Measurements from ENCODE around the gene HES3.
"Not testable (repeated sequence)": the region's sequence is repeated elsewhere in the genome, so short reads cannot be mapped to it uniquely, and the experiment has no call there.

HES3 gene

GRCh38 chr1:6209661-6210580, 34.1 kb upstream of the HES3 start:
- Mint-ChIP-seq H3K9me3 (peaks cover 2% of the 10 kb centered on the region), H3K4me3 (peak overlapping the region; percentile 73), H3K27me3 (peaks cover 16% of the 10 kb centered on the region), H3K27ac (no peak overlapping the region), H3K36me3 (no peaks in the 10 kb centered on the region), H3K4me1 (peaks cover 25% of the 10 kb centered on the region)
- peak; percentile 38 for ATAC-seq (ENCODE audit: low read depth)
- DNase-seq (ENCODE audit: low spot score in 2 of 2) = no peak

DNA sequence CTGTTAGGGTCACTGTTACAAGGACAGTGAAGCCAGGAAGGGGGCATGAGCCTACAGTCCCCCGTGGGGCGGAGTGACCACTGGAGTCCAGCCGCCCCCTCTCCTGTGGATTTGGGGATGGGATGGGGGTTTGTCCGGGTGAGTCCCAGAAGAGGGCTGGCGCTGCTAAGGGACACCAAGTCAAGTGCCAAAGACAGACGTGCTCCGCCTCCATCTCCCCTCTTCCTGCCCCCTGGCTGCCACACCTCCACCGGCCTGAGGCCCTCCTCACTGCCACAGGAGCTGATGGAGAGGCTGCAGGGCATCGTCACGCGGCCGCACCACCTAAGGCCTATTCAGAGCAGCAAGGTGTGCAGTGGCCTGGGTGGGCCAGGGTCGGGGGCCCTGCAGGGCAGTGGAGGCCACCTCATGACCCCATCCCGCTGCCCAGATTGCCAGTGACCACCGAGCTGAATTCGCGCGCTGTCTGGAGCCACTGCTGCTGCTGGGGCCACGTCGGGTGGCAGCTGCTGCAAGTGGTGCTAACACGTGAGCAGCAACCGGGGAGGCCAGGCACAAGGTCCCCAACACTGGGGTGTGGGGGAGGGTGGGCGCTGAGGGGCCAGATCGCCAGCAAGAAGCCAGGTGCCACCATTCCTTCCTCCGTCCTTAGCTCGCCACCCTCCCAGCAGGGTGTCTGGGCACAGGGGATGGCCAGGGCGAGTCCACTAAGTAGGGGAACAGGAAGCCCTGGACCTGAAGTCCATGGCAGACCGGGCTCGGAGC, 33.2 kb upstream of the HES3 start:
- peaks cover 25% of the 10 kb centered on the region for H3K4me1 Mint-ChIP-seq
- ATAC-seq (ENCODE audit: low read depth) (no peak), DNase-seq (ENCODE audit: low spot score in 2 of 2) (no peak)
- H3K9me3 Mint-ChIP-seq = peaks cover 2% of the 10 kb centered on the region
- peaks cover 21% of the 10 kb centered on the region for H3K27me3 Mint-ChIP-seq
- H3K27ac Mint-ChIP-seq = no peak overlapping the region
- H3K36me3 Mint-ChIP-seq = no peaks in the 10 kb centered on the region
- no peak overlapping the region for H3K4me3 Mint-ChIP-seq

GRCh38 chr1:6211731-6212130, 32.2 kb upstream of the HES3 start:
- Mint-ChIP-seq H3K36me3 (no peaks in the 10 kb centered on the region), H3K4me3 (no peak overlapping the region), H3K4me1 (peaks cover 25% of the 10 kb centered on the region), H3K9me3 (peaks cover 2% of the 10 kb centered on the region), H3K27ac (no peak overlapping the region), H3K27me3 (peaks cover 21% of the 10 kb centered on the region)
- ATAC-seq (ENCODE audit: low read depth) (no peak), DNase-seq (ENCODE audit: low spot score in 2 of 2) (no peak)

DNA sequence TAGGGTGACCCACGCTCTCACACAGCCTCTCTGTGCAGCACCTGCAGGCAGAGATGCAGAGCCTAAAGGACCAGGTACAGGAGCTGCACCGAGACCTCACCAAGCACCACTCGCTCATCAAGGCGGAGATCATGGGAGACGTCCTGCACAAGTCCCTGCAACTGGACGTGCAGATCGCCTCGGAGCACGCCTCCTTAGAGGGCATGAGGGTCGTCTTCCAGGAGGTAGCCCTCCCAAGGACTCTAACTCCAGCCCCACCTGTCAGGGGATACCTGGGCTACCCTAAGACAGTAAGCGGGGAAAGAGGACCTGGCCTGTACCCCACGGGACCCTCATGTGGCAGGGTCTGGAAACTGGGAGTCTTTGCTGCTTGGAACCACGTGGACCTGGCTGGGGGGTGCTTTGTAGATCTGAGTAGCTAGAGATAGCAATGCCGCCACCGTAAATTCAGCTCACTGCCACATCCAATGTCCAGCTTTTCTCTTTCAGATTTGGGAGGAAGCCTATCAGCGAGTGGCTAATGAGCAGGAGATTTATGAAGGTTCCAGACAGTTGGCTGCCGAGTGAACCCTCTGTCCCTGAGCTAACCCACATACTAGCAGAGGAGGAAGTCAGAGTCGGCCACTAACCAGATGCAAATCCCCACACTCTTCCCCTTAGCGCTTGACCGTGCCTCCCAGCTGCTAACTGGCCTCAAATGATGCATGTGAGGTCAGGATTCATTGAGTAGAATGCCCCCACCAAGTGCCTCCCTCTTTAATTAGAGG, 31.6 kb upstream of the HES3 start:
- Mint-ChIP-seq H3K27me3 (peaks cover 23% of the 10 kb centered on the region), H3K4me3 (no peak overlapping the region), H3K36me3 (no peaks in the 10 kb centered on the region), H3K27ac (no peak overlapping the region), H3K4me1 (peaks cover 23% of the 10 kb centered on the region), H3K9me3 (peaks cover 2% of the 10 kb centered on the region)
- no peak for DNase-seq (ENCODE audit: low spot score in 2 of 2)
- peak; percentile 36 for ATAC-seq (ENCODE audit: low read depth)

DNA sequence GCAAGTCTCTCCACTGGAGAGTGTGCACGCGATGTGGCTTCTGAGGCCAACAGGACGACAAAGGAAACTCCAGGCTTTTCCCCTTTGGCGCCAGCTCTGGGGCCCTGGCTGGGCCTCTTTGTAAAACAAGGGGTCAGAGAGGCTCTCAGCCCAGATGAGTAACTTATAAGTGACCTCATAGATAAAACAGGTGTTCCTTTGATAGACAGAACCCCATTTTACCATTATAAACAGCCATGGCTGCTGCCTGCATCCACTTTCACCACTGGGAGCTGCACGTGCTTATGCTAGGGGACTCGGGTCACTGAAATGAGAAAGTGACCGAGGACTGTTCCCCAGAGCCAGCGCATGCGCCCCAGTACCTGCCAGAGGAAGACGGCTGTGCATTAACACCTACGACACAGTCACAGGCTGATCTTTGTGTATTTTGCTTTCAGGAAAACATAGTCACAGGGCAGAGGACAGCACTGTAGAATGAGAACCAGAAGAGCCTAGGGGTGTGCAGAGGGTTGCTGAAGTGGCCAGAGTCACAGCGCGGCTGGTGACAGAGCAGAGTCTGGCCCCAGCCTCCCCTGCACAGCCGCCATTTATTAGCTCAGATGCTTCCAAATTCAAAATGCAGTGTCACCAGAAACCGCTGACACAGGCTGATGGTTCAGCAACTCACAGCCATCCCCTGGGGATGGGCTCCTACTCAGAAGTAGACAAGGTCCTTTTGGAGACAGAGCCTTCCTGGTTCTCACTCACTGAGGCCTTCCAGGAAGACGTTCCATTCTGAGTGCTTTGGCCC, 25.4 kb upstream of the HES3 start:
- Mint-ChIP-seq H3K4me3 (no peak overlapping the region), H3K27me3 (peaks cover 18% of the 10 kb centered on the region), H3K27ac (no peak overlapping the region), H3K9me3 (peaks cover 2% of the 10 kb centered on the region), H3K36me3 (no peaks in the 10 kb centered on the region), H3K4me1 (no peaks in the 10 kb centered on the region)
- DNase-seq (ENCODE audit: low spot score in 2 of 2) (no peak), ATAC-seq (ENCODE audit: low read depth) (no peak)

DNA sequence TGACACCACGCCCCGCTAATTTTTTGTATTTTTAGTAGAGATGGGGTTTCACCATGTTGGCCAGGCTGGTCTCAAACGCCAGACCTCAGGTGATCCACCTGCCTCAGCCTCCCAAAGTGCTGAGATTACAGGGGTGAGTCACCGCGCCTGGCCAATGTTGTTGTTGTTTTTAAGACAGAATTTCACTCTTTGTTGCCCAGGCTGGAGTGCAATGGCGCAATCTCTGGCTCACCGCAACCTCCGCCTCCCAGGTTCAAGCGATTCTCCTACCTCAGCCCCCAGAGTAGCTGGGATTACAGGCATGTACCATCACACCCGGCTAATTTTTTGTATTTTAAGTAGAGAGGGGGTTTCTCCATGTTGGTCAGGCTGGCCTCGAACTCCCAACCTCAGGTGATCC, 24.3 kb upstream of the HES3 start:
- Mint-ChIP-seq H3K36me3 (peaks cover 10% of the 10 kb centered on the region), H3K27me3 (peaks cover 18% of the 10 kb centered on the region)
- H3K9me3 Mint-ChIP-seq; H3K4me1 Mint-ChIP-seq; ATAC-seq (ENCODE audit: low read depth); H3K27ac Mint-ChIP-seq; DNase-seq (ENCODE audit: low spot score in 2 of 2); H3K4me3 Mint-ChIP-seq: not testable (repeated sequence)

- Mint-ChIP-seq H3K27ac (no peak overlapping the region), H3K27me3 (peaks cover 16% of the 10 kb centered on the region), H3K4me1 (no peaks in the 10 kb centered on the region), H3K9me3 (no peaks in the 10 kb centered on the region), H3K36me3 (peaks cover 14% of the 10 kb centered on the region), H3K4me3 (no peak overlapping the region)
- no peak for ATAC-seq (ENCODE audit: low read depth)
- no peak for DNase-seq (ENCODE audit: low spot score in 2 of 2)
These were observed 23.7 kb upstream of the HES3 start for GRCh38 chr1:6220236-6220635.

- ATAC-seq (ENCODE audit: low read depth) (no peak), DNase-seq (ENCODE audit: low spot score in 2 of 2) (no peak)
- Mint-ChIP-seq H3K36me3 (peaks cover 21% of the 10 kb centered on the region), H3K4me1 (no peaks in the 10 kb centered on the region), H3K9me3 (no peaks in the 10 kb centered on the region), H3K27me3 (peaks cover 12% of the 10 kb centered on the region), H3K27ac (no peak overlapping the region), H3K4me3 (no peak overlapping the region)
These were observed 22.7 kb upstream of the HES3 start for GRCh38 chr1:6221210-6221784.

DNA sequence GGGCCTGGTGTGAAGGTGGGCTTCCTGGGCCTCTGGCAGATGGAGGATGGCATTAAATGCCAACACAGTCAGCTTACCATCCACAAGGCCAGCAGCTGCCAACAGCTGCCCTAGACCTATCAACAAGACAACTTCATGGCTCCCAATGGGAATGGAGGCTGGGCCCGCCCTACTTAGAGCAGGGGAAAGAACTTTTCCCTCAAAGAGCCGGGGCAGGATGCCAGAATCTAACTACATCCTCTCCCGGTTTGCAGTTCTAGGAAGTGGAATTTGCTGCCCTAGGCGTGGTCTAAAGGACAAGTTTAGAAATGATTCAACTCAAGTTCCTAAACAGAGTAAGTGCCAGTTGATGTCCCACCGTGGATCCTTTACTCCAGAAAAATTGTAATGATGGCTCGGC, 21.3 kb upstream of the HES3 start:
- Mint-ChIP-seq H3K27ac (no peak overlapping the region), H3K4me3 (no peak overlapping the region), H3K36me3 (peaks cover 23% of the 10 kb centered on the region), H3K9me3 (no peaks in the 10 kb centered on the region), H3K27me3 (peaks cover 3% of the 10 kb centered on the region), H3K4me1 (peaks cover 2% of the 10 kb centered on the region)
- no peak for DNase-seq (ENCODE audit: low spot score in 2 of 2)
- no peak for ATAC-seq (ENCODE audit: low read depth)

DNA sequence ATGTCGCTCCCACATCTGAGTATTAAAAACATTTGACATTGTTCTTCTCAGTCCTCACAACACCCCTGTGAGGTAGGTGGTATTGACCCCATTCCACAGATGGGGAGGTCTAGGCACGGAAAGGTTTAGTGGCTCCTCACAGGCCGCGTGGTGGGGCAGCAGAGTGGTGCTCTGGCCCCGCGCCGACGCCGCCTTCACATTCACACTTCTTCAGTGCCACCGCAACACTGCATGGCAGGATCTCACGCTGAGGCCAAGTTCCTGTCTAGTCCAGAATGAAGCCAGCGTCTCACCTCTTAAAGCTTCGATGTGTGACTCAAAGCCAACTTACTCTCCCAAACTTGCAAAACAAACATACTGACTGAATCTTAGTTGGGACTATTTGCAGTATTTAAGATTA, 20.4 kb upstream of the HES3 start:
- ATAC-seq (ENCODE audit: low read depth) (no peak), DNase-seq (ENCODE audit: low spot score in 2 of 2) (no peak)
- H3K4me1 Mint-ChIP-seq = peaks cover 2% of the 10 kb centered on the region
- peaks cover 24% of the 10 kb centered on the region for H3K36me3 Mint-ChIP-seq
- H3K9me3 Mint-ChIP-seq = no peaks in the 10 kb centered on the region
- no peaks in the 10 kb centered on the region for H3K27me3 Mint-ChIP-seq
- H3K4me3 Mint-ChIP-seq = no peak overlapping the region
- no peak overlapping the region for H3K27ac Mint-ChIP-seq

DNA sequence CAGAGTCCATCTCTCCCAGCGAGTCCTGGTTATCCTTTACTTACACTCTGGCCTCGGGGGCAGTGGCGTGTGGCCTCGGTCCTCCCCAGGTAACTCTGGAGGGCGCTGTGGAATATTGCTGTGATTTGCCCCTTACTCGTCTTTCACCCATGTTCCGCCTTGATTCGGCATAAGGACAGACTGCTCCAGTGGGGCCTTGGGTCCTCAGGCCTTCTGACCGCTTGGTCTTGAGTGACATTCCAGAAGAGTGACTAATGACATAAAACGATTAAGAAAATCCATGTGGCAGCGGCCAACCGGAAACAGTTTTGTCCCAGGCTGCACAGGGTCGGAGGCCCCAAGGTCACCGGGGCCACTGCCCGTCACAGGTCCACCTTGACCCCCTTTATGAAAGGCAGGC, 19.3 kb upstream of the HES3 start:
- DNase-seq (ENCODE audit: low spot score in 2 of 2) = no peak
- ATAC-seq (ENCODE audit: low read depth) = no peak
- Mint-ChIP-seq H3K27ac (no peak overlapping the region), H3K27me3 (no peaks in the 10 kb centered on the region), H3K9me3 (no peaks in the 10 kb centered on the region), H3K4me1 (peaks cover 2% of the 10 kb centered on the region), H3K36me3 (peaks cover 24% of the 10 kb centered on the region), H3K4me3 (no peak overlapping the region)

- ATAC-seq (ENCODE audit: low read depth) = no peak
- no peak for DNase-seq (ENCODE audit: low spot score in 2 of 2)
These were observed 18.3 kb upstream of the HES3 start for GRCh38 chr1:6225651-6226050.

DNA sequence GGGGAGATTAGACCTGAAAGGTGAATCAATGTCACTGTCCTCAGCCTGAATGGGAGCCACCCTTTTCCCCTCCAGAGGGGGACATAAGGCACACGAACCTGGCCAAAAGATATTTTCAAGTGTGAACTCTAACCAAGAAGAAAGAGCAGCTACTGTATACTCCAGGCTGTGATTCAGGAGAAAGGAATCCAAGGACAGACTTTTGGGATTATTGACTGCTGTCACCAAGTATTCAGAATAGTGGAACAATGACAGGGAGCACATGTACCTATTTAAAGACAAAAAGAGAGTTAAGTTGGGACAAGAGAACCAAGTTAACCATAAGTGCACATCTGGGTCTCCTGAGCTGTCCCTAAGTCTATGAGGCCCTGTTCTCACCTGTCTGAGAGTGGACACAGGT, 10.6 kb upstream of the HES3 start:
- peaks cover 3% of the 10 kb centered on the region for H3K4me1 Mint-ChIP-seq
- H3K36me3 Mint-ChIP-seq = peaks cover 10% of the 10 kb centered on the region
- DNase-seq (ENCODE audit: low spot score in 2 of 2) (no peak), ATAC-seq (ENCODE audit: low read depth) (no peak)
- no peak overlapping the region for H3K4me3 Mint-ChIP-seq
- no peaks in the 10 kb centered on the region for H3K27me3 Mint-ChIP-seq
- H3K9me3 Mint-ChIP-seq = no peaks in the 10 kb centered on the region
- no peak overlapping the region for H3K27ac Mint-ChIP-seq

More at GRCh38 chr1:6225651-6226050, 18.3 kb upstream of the HES3 start:
- H3K27ac Mint-ChIP-seq = no peak overlapping the region
- peaks cover 2% of the 10 kb centered on the region for H3K4me1 Mint-ChIP-seq
- H3K27me3 Mint-ChIP-seq = no peaks in the 10 kb centered on the region
- H3K36me3 Mint-ChIP-seq = peaks cover 25% of the 10 kb centered on the region
- no peak overlapping the region for H3K4me3 Mint-ChIP-seq
- H3K9me3 Mint-ChIP-seq = no peaks in the 10 kb centered on the region
